K562 (cell line): ENCODE data around the gene SH3GL3. TPM values are rescaled to one million over a fixed set of nuclear protein-coding genes. Genes with fewer than 3 reads are reported as not detected.

Experiments
- ATAC-seq: fragments of 200-7000 bp; cut with Tn5 transposase; 3 replicates; pipeline ENCODE4 v1.9.1; 2020; ENCODE audit warnings: moderate library complexity
- BruUV-seq: library from RNA; stranded (reverse); fragments of 400-500 nt; replicated peaks from 2 replicates; lab custom pipeline; 2021; lab: Mats Ljungman, UMichigan
- CTCF ChIA-PET: fragments of 300-600 bp; formaldehyde crosslinking; extraction: SDS; loops from one replicate; lab custom pipeline; 2021; ENCODE audit warnings: low intra/inter-chr PET ratio; lab: Yijun Ruan, JAX
- POLR2A ChIA-PET: fragments of 300-600, 350-650 bp; sonication (Branson Sonifier 250); formaldehyde crosslinking; extraction: SDS; loops from one replicate; lab custom pipeline; 2021; ENCODE audit warnings: antibody characterized with exemption, inconsistent platforms; lab: Yijun Ruan, JAX
- DNase-seq, 4 experiments: peaks; one replicate each; pipeline versions ENCODE4 v3.0.0 to v3.0.0-alpha.2; 2011 to 2018; ENCODE audit warnings: low spot score in 3 of 4, mixed read lengths in 3 of 4; ENCODE audit errors: extremely low read depth in 1 of 4
- FAIRE-seq: peaks from 2 replicates; lab custom pipeline; 2011; peaks lifted over from hg19 to GRCh38; lab: Jason Lieb, UNC
- H2AFZ ChIP-seq: 2 replicates; pipeline ENCODE4 v1.6.0; 2011; ENCODE audit warnings: low read depth, low read length, control low read depth, inconsistent platforms
- H3K27ac ChIP-seq: fragments of 200-600 bp; 3 replicates; pipeline ENCODE4 v1.8.0; 2011; ENCODE audit warnings: low read depth, mild to moderate bottlenecking, control low read depth, inconsistent platforms, low read length, moderate library complexity, mixed read lengths; ENCODE audit errors: extremely low read depth
- H3K27me3 ChIP-seq, 2 experiments: fragments of 300-600 bp in 1 of 2; 2 replicates in 1 of 2; 3 replicates in 1 of 2; pipeline versions ENCODE4 v1.6.0 to v1.8.0; 2011; ENCODE audit warnings: inconsistent platforms in 2 of 2, low read length in 2 of 2, mild to moderate bottlenecking in 1 of 2, mixed read lengths in 1 of 2, moderate library complexity in 1 of 2; ENCODE audit not compliant: control insufficient read depth in 2 of 2, insufficient read depth in 2 of 2
- H3K36me3 ChIP-seq: fragments of 300-600 bp; 3 replicates; pipeline ENCODE4 v1.8.0; 2011; ENCODE audit warnings: mild to moderate bottlenecking, low read length, inconsistent platforms; ENCODE audit not compliant: control insufficient read depth, insufficient read depth
- H3K4me1 ChIP-seq, 2 experiments: fragments of 200-600 bp in 1 of 2; replicated peaks in 1 of 2; 2 replicates in 1 of 2; 3 replicates in 1 of 2; pipeline versions ENCODE4 v1.5.1 to v1.8.0; 2011; ENCODE audit warnings: inconsistent platforms in 2 of 2, low read length in 2 of 2, mild to moderate bottlenecking in 1 of 2, mixed read lengths in 1 of 2, moderate library complexity in 1 of 2; ENCODE audit not compliant: control insufficient read depth in 2 of 2, insufficient read depth in 2 of 2
- H3K4me2 ChIP-seq: 2 replicates; pipeline ENCODE4 v1.6.1; 2011; ENCODE audit warnings: low read length, control low read depth, inconsistent platforms, mixed read lengths; ENCODE audit not compliant: insufficient read depth
- H3K4me3 ChIP-seq: fragments of 200-600 bp; sonication (generic), shearing (Covaris generic); 2 replicates; pipeline ENCODE4 v1.5.1; 2016; ENCODE audit warnings: control low read depth, inconsistent platforms
- H3K79me2 ChIP-seq: fragments of 200-600 bp; 3 replicates; pipeline ENCODE4 v1.8.0; 2011; ENCODE audit warnings: low read length, inconsistent platforms; ENCODE audit not compliant: control insufficient read depth, insufficient read depth
- H3K9ac ChIP-seq, 2 experiments: 2 replicates each; pipeline versions ENCODE4 v1.6.0 to v1.6.1; 2011; ENCODE audit warnings: low read depth in 2 of 2, low read length in 2 of 2, control low read depth in 1 of 2, inconsistent platforms in 1 of 2, mild to moderate bottlenecking in 1 of 2, mixed read lengths in 1 of 2; ENCODE audit not compliant: insufficient read depth in 1 of 2
- H3K9me1 ChIP-seq: one replicate; pipeline ENCODE4 v1.6.0; 2011; ENCODE audit warnings: inconsistent platforms, mild to moderate bottlenecking, low read length, moderate library complexity; ENCODE audit not compliant: control insufficient read depth, insufficient read depth
- H3K9me3 ChIP-seq: replicated peaks from 2 replicates; pipeline ENCODE4 v1.5.1; 2011; ENCODE audit warnings: low read depth, low read length, inconsistent platforms; ENCODE audit not compliant: control insufficient read depth, insufficient read depth
- H4K20me1 ChIP-seq: replicated peaks from 2 replicates; pipeline ENCODE4 v1.6.1; 2011; ENCODE audit warnings: low read length, inconsistent platforms, mixed read lengths; ENCODE audit not compliant: control insufficient read depth, insufficient read depth
- CBX3 ChIP-seq, 2 experiments: IDR thresholded peaks; 1 replicate in 1 of 2; 2 replicates in 1 of 2; pipeline ENCODE4 v1.6.1; 2012; ENCODE audit warnings: inconsistent platforms in 2 of 2, low read length in 2 of 2, borderline replicate concordance in 1 of 2, control low read depth in 1 of 2
- FOXK2 ChIP-seq, 2 experiments: fragments of 450-650 bp; IDR thresholded peaks in 1 of 2; conservative IDR thresholded peaks in 1 of 2; 2 replicates each; pipeline ENCODE4 v1.6.1; 2016; ENCODE audit warnings: low read depth in 2 of 2, mild to moderate bottlenecking in 1 of 2
- HCFC1 ChIP-seq: IDR thresholded peaks from 2 replicates; pipeline ENCODE4 v1.6.1; 2012; ENCODE audit warnings: low read depth, low read length, improper control_type of control experiment
- RBM22 ChIP-seq: fragments of 200-400 bp; formaldehyde crosslinking; IDR thresholded peaks from 2 replicates; pipeline ENCODE4 v1.6.1; 2018; ENCODE audit warnings: low read length, low read depth; ENCODE audit not compliant: poor library complexity, severe bottlenecking
- ZNF197 ChIP-seq: fragments of 200-800 bp; sonication (Bioruptor generic); IDR thresholded peaks from 2 replicates; pipeline ENCODE4 v1.6.1; 2016; ENCODE audit warnings: low read depth, missing genetic modification characterization, missing compliant biosample characterization
- WGBS: fragments of 100-300 bp; shearing (Covaris generic); methylation state at CpG from one replicate; pipeline ENCODE4 v1.1.6; 2016; ENCODE audit warnings: low coverage, mixed read lengths; ENCODE audit not compliant: insufficient coverage; ENCODE audit errors: missing lambda C conversion rate; 5-methylcytosine and 5-hydroxymethylcytosine counted together
- in situ Hi-C: fragments of 300-500 bp; cut with MboI; formaldehyde crosslinking; loops from 4 replicates; pipeline ENCODE4 v1.15.0; 2018; ENCODE audit warnings: inconsistent platforms, mixed read lengths
- intact Hi-C: fragments of 100-400 bp; cut with micrococcal nuclease; formaldehyde crosslinking; loops from 2 replicates; pipeline ENCODE4 v1.14.2; 2022
- polyA plus RNA-seq, 8 experiments: library from polyadenylated mRNA; depleted of rRNA in 4 of 8; stranded (reverse) in 5 of 8; unstranded in 3 of 8; fragments of >200 nt; fragmentation: Nextera tagmentation in 2 of 8; fragmentation: Illumina TruSeq in 1 of 8; extraction: Ambion mirVana in 2 of 8; extraction: Trizol in 1 of 8; gene quantifications; 2 replicates each; pipeline versions ENCODE4 v1.2.1 to v1.2.3, GENCODE V29; 2011 to 2014; ENCODE audit warnings: inconsistent platforms in 1 of 8, missing spikeins in 1 of 8
- total RNA-seq, 7 experiments: library from RNA; depleted of rRNA in 6 of 7; stranded (reverse); fragments of >200 nt in 6 of 7; fragmentation: Illumina TruSeq in 2 of 7; extraction: Trizol in 2 of 7; gene quantifications; 2 replicates each; pipeline versions ENCODE4 v1.2.1 to v1.2.3, GENCODE V29; 2011 to 2021; ENCODE audit warnings: low replicate concordance in 1 of 7
- TF ChIP-seq, protein P1 (sequence below): fragments of 450-650 bp; IDR thresholded peaks from 2 replicates; pipeline ENCODE4 v1.6.1; 2017; ENCODE audit warnings: antibody characterized with exemption, mild to moderate bottlenecking
- TF ChIP-seq, protein P2 (sequence below): IDR thresholded peaks from 2 replicates; pipeline ENCODE4 v1.6.1; 2011; ENCODE audit not compliant: insufficient read length; ENCODE audit errors: extremely low read depth

SH3GL3 gene
- total and polyA plus RNA-seq, 9 of the 15 experiments (the other 6 are each of a cell fraction or from before 2014, with no cell fraction given) = 3.9 to 16.0 (median 9.7) TPM

DNA sequence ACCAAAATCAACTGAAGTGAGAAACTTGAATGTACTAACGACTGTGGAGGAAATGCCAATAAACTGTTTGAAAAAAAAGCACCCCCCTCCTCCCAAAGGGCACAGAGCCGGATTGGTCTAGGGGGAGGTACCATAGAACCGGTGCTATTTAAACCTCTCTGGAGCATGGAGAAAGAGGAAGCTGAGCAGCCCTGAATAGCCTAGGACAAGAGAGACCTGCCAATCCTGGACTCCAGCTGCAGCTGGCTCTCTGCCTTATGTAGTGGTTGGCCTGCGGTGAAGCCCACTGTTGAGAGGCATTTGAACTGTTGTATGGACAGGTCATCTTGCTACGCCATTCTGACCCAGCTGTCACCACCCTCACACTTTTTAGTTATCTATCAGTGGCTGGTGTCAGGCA lies 1.5 kb upstream of the SH3GL3 start:
- no peaks in the 10 kb centered on the region for H3K9me1 ChIP-seq
- POLR2A ChIA-PET = interaction anchor here (1.6 kb wide), 1 partner anchor 10 kb away, joined by 6 read pairs; no protein-coding TSS in a partner anchor
- TF ChIP-seq, protein P1, sequence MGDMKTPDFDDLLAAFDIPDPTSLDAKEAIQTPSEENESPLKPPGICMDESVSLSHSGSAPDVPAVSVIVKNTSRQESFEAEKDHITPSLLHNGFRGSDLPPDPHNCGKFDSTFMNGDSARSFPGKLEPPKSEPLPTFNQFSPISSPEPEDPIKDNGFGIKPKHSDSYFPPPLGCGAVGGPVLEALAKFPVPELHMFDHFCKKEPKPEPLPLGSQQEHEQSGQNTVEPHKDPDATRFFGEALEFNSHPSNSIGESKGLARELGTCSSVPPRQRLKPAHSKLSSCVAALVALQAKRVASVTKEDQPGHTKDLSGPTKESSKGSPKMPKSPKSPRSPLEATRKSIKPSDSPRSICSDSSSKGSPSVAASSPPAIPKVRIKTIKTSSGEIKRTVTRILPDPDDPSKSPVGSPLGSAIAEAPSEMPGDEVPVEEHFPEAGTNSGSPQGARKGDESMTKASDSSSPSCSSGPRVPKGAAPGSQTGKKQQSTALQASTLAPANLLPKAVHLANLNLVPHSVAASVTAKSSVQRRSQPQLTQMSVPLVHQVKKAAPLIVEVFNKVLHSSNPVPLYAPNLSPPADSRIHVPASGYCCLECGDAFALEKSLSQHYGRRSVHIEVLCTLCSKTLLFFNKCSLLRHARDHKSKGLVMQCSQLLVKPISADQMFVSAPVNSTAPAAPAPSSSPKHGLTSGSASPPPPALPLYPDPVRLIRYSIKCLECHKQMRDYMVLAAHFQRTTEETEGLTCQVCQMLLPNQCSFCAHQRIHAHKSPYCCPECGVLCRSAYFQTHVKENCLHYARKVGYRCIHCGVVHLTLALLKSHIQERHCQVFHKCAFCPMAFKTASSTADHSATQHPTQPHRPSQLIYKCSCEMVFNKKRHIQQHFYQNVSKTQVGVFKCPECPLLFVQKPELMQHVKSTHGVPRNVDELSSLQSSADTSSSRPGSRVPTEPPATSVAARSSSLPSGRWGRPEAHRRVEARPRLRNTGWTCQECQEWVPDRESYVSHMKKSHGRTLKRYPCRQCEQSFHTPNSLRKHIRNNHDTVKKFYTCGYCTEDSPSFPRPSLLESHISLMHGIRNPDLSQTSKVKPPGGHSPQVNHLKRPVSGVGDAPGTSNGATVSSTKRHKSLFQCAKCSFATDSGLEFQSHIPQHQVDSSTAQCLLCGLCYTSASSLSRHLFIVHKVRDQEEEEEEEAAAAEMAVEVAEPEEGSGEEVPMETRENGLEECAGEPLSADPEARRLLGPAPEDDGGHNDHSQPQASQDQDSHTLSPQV = no peak
- TF ChIP-seq CBX3 (IDR thresholded peaks at IDR 0.05; ENCODE audit: borderline replicate concordance in 1 of 2, low read length in 2 of 2) (no peak), ZNF197 (CRISPR knock-in tag) (no peak), RBM22 (no peak), FOXK2 (conservative IDR thresholded peaks at IDR 0.05 in 1 of 2, IDR thresholded peaks at IDR 0.05 in 1 of 2; ENCODE audit: low read depth in 2 of 2) (no peak), HCFC1 (no peak)
- TF ChIP-seq, protein P2, sequence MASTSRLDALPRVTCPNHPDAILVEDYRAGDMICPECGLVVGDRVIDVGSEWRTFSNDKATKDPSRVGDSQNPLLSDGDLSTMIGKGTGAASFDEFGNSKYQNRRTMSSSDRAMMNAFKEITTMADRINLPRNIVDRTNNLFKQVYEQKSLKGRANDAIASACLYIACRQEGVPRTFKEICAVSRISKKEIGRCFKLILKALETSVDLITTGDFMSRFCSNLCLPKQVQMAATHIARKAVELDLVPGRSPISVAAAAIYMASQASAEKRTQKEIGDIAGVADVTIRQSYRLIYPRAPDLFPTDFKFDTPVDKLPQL = no peak
- TF ChIP-seq, all 486 proteins: peak for 0
- Histone ChIP-seq H4K20me1 (0 out of 2 replicates have a peak, but pooled peaks cover 5% of the 10 kb centered on the region), H3K27ac (no peak overlapping the region), H3K9ac (no peak overlapping the region), H3K79me2 (peaks cover 22% of the 10 kb centered on the region), H3K36me3 (no peaks in the 10 kb centered on the region), H3K4me1 (peaks cover 18 to 19% of the 10 kb centered on the region in 2 experiments; a peak in 4 of 5 replicates), H3K4me2 (no peak overlapping the region), H3K27me3 (no peaks in the 10 kb centered on the region; a peak in 1 of 5 replicates), H3K4me3 (no peak overlapping the region), H2AFZ (peak overlapping the region; percentile 67), H3K9me3 (no peaks in the 10 kb centered on the region)
- in situ Hi-C loops = no loop called here
- DNase-seq (peak in 1 of 4 experiments; percentile 21), FAIRE-seq (no peak), ATAC-seq (no peak)
- CTCF ChIA-PET = no interaction called here
- BruUV-seq = no TSS peak
- 16% methylated on average over 5 of the region's 5 CpGs for WGBS
- intact Hi-C loops = loop anchor here (2.0 kb wide), 1 partner anchor 113 kb away; no protein-coding TSS in a partner anchor
